HG03025 (cell line): ENCODE results near the gene TGM2.

Experiments used
- ATAC-seq: cut with Tn5 transposase; IDR thresholded peaks from one replicate; pipeline ENCODE4 v1.9.1; 2021; ENCODE audit warnings: mild to moderate bottlenecking, moderate library complexity; ENCODE audit not compliant: unreplicated experiment, low FRiP score

The TGM2 gene

GRCh38 chr20:38178065-38178491 lies 13.0 kb upstream of the TGM2 start:
- no peak for ATAC-seq

- no peak for ATAC-seq
Observed at GRCh38 chr20:38177201-38177600, 12.1 kb upstream of the TGM2 start.

- ATAC-seq, result no peak
Observed at GRCh38 chr20:38175304-38176180, 10.5 kb upstream of the TGM2 start.

- ATAC-seq, result no peak
Observed at GRCh38 chr20:38173237-38174156, 8.4 kb upstream of the TGM2 start.

- ATAC-seq, result no peak
Observed at GRCh38 chr20:38172408-38172807, 7.3 kb upstream of the TGM2 start.

- ATAC-seq, result no peak
Observed at GRCh38 chr20:38171675-38172043, 6.6 kb upstream of the TGM2 start.

- no peak for ATAC-seq
Observed at GRCh38 chr20:38170826-38171674, 6.0 kb upstream of the TGM2 start.

GRCh38 chr20:38170219-38170825 lies 5.3 kb upstream of the TGM2 start:
- ATAC-seq, result no peak

- ATAC-seq, result no peak
Observed at GRCh38 chr20:38169636-38170193, 4.6 kb upstream of the TGM2 start.

GRCh38 chr20:38168791-38169589 lies 3.9 kb upstream of the TGM2 start:
- ATAC-seq, result no peak

- ATAC-seq, result no peak
Observed at GRCh38 chr20:38167851-38168760, 3.0 kb upstream of the TGM2 start.

GRCh38 chr20:38167328-38167850 lies 2.3 kb upstream of the TGM2 start:
- ATAC-seq, result no peak

GRCh38 chr20:38166703-38167233 lies 1.7 kb upstream of the TGM2 start:
- ATAC-seq, result no peak

- no peak for ATAC-seq
Observed at GRCh38 chr20:38165966-38166702, 1.1 kb upstream of the TGM2 start.

- ATAC-seq, result no peak
Observed at GRCh38 chr20:38164624-38165088, 414 bp downstream of the TGM2 start.

GRCh38 chr20:38164069-38164468 lies 1.0 kb downstream of the TGM2 start:
- ATAC-seq, result no peak
